ENCODE data around the gene IRGC. TPM values are rescaled to one million over a fixed set of nuclear protein-coding genes. Genes with fewer than 3 reads are reported as not detected.

IRGC gene
- total and polyA plus RNA-seq, 7 donors, result not detected

GRCh38 chr19:43718627-43719377, 2.9 kb downstream of the IRGC start:
- no peak overlapping the region for H3K27ac ChIP-seq
- no peak for TF ChIP-seq CTCF (IDR thresholded peaks at IDR 0.05)
- no peaks in the 10 kb centered on the region for H3K27me3 ChIP-seq (ENCODE audit: insufficient read depth in 3 of 3, low read length in 2 of 3)
- H3K4me1 ChIP-seq, result no peaks in the 10 kb centered on the region
- intact Hi-C loops (cut with DNase I), result no loop called here
- H3K9me3 ChIP-seq, result no peaks in the 10 kb centered on the region
- no peaks in the 10 kb centered on the region for H3K36me3 ChIP-seq (ENCODE audit: insufficient read depth in 1 of 2, low read depth in 1 of 2)
- WGBS, 3 donors, result 91 to 92% (median 91%) methylated on average over 57 to 60 of the region's 60 CpGs
- no peak for DNase-seq
- no peak overlapping the region for H3K4me3 ChIP-seq
- ATAC-seq, result no peak

GRCh38 chr19:43719378-43719868, 3.5 kb downstream of the IRGC start:
- no peaks in the 10 kb centered on the region for H3K36me3 ChIP-seq (ENCODE audit: insufficient read depth in 1 of 2, low read depth in 1 of 2)

DNA sequence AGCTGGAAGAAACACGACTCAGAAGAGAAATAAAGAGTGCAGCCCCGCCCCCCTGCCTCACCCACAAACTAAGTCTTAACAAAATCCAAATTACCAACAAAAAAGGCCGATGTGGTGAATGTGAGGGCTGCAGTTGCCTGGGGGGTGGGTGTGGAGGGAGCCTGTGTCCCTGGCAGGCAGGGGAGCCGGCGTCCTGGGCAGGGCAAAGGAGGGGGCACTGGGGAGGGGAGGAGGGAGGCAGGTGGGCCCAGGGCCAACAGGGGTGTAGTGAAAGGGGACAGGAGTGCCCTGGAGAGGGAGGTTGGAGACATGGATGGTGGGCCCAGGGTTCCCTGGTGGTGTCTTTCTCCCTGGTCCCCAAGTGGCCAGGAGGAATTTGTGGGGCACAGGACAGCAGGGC, 4.0 kb downstream of the IRGC start:
- 49 to 55% (median 54%) methylated on average over 5 of the region's 5 CpGs for WGBS, 3 donors
- ATAC-seq (no peak), DNase-seq (no peak)
- Histone ChIP-seq H3K27ac (no peak overlapping the region), H3K4me1 (no peaks in the 10 kb centered on the region), H3K27me3 (ENCODE audit: insufficient read depth in 3 of 3, low read length in 2 of 3) (no peaks in the 10 kb centered on the region), H3K36me3 (ENCODE audit: insufficient read depth in 1 of 2, low read depth in 1 of 2) (no peaks in the 10 kb centered on the region), H3K4me3 (no peak overlapping the region), H3K9me3 (no peaks in the 10 kb centered on the region)
- TF ChIP-seq CTCF (IDR thresholded peaks at IDR 0.05), result no peak
- intact Hi-C loops (cut with DNase I), result loop anchor here in 1 of 2 donors (5.0 kb wide), 1 partner anchor 33 kb away; no protein-coding TSS in a partner anchor

More at GRCh38 chr19:43719378-43719868, 3.5 kb downstream of the IRGC start:
- TF ChIP-seq CTCF (IDR thresholded peaks at IDR 0.05), result no peak
- H3K27me3 ChIP-seq (ENCODE audit: insufficient read depth in 3 of 3, low read length in 2 of 3), result no peaks in the 10 kb centered on the region
- no peaks in the 10 kb centered on the region for H3K4me1 ChIP-seq
- no peak overlapping the region for H3K4me3 ChIP-seq
- no peak for DNase-seq
- intact Hi-C loops (cut with DNase I), result no loop called here
- H3K27ac ChIP-seq, result no peak overlapping the region
- no peaks in the 10 kb centered on the region for H3K9me3 ChIP-seq
- 87 to 91% (median 88%) methylated on average over 37 of the region's 37 CpGs for WGBS, 3 donors
- ATAC-seq, result no peak

DNA sequence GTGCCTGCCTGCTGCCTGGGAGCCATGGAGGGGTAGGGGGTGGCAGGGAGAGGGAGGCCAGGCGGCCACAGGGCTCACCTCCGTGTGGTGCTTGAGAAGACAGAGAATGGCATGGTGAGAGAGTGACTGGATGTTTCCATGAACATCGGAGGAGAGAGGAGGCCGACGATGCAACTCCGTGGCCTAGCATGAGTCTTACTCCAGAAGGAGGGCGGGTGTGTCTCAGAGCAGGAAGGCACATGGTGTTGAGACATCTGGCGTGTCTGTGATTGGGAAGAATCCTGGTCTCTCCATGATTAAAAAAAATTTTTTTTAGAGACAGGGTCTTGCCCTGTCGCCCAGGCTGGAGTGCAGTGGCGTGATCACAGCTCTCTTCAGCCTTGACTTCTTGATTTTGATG, 5.1 kb downstream of the IRGC start:
- H3K27ac ChIP-seq, result no peak overlapping the region
- DNase-seq, result no peak
- TF ChIP-seq CTCF (IDR thresholded peaks at IDR 0.05), result no peak
- H3K4me3 ChIP-seq, result no peak overlapping the region
- ATAC-seq, result no peak
- no peaks in the 10 kb centered on the region for H3K27me3 ChIP-seq (ENCODE audit: insufficient read depth in 3 of 3, low read length in 2 of 3)
- no peaks in the 10 kb centered on the region for H3K36me3 ChIP-seq (ENCODE audit: insufficient read depth in 1 of 2, low read depth in 1 of 2)
- intact Hi-C loops (cut with DNase I), result loop anchor here in 1 of 2 donors (5.0 kb wide), 1 partner anchor 34 kb away; no protein-coding TSS in a partner anchor
- H3K9me3 ChIP-seq, result no peaks in the 10 kb centered on the region
- no peaks in the 10 kb centered on the region for H3K4me1 ChIP-seq
- WGBS, 3 donors, result 76 to 79% (median 79%) methylated on average over 10 of the region's 10 CpGs
